Ishikawa (cell line): ENCODE results near the gene ERVH48-1.

Experiments used
- CEBPB ChIP-seq: IDR thresholded peaks from 2 replicates; pipeline ENCODE4 v1.6.1; 2012
- CREB1 ChIP-seq: IDR thresholded peaks from 2 replicates; pipeline ENCODE4 v1.6.1; 2012; ENCODE audit warnings: low read depth
- EGR1 ChIP-seq: IDR thresholded peaks from 2 replicates; pipeline ENCODE4 v1.6.1; 2012
- EP300 ChIP-seq: IDR thresholded peaks from 2 replicates; pipeline ENCODE4 v1.6.1; 2012; ENCODE audit warnings: borderline replicate concordance
- FOXM1 ChIP-seq: IDR thresholded peaks from 2 replicates; pipeline ENCODE4 v1.6.1; 2012; ENCODE audit warnings: low read depth, borderline replicate concordance
- MAX ChIP-seq: IDR thresholded peaks from 2 replicates; pipeline ENCODE4 v1.6.1; 2012
- NFIC ChIP-seq: IDR thresholded peaks from 2 replicates; pipeline ENCODE4 v1.6.1; 2012
- RAD21 ChIP-seq: IDR thresholded peaks from 2 replicates; pipeline ENCODE4 v1.6.1; 2012; ENCODE audit warnings: low read depth
- REST ChIP-seq: IDR thresholded peaks from 2 replicates; pipeline ENCODE4 v1.6.1; 2012; ENCODE audit warnings: low read depth, mild to moderate bottlenecking
- TAF1 ChIP-seq: IDR thresholded peaks from 2 replicates; pipeline ENCODE4 v1.6.1; 2012; ENCODE audit warnings: low read depth, mild to moderate bottlenecking
- TCF12 ChIP-seq: IDR thresholded peaks from 2 replicates; pipeline ENCODE4 v1.6.1; 2012; ENCODE audit warnings: low read depth
- TEAD4 ChIP-seq: IDR thresholded peaks from 2 replicates; pipeline ENCODE4 v1.6.1; 2012
- YY1 ChIP-seq: IDR thresholded peaks from 2 replicates; pipeline ENCODE4 v1.6.1; 2012; ENCODE audit warnings: low read depth
- ZBTB7A ChIP-seq: IDR thresholded peaks from 2 replicates; pipeline ENCODE4 v1.6.1; 2012; ENCODE audit warnings: low read depth
- TF ChIP-seq, protein P1 (sequence below): IDR thresholded peaks from 2 replicates; pipeline ENCODE4 v1.6.1; 2012

ERVH48-1 gene

DNA sequence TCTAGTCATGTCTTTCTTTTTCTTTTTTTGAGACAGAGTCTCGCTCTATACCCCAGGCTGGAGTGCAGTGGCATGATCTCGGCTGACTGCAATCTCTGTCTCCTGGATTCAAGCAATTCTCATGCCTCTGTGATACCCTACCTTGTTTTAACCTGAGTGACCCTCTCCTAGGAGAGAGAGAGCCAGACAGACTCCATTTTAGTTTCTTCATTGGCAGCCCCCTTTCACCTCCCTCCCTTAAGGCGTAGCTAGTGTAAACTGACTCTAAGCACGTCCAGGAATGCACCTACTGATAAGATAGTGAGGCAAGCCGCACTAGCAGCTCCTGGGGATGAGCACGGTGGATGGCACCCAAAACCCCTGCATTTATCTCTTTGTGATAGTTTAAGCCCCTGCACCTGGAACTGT lies 43.8 kb upstream of the ERVH48-1 start:
- TF ChIP-seq YY1 (no peak), CEBPB (no peak), EGR1 (no peak), FOXM1 (no peak)

DNA sequence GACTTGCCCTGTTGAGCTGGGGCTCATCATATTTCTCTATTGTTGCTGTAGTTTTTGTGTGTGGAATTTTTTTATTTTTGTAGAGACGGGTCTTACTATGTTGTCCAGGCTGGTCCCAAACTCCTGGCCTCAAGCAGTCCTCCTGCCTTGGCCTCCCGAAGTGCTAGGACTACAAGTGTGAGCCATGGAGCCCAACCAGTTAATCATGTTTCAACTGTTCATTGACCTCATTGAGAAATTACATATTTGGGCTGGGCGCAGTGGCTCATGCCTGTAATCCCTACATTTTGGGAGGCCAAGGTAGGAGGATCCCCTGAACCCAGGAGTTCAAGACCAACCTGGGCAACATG lies 39.8 kb upstream of the ERVH48-1 start:
- TF ChIP-seq TCF12 (no peak), NFIC (no peak), TEAD4 (no peak), MAX (no peak), EP300 (no peak), CEBPB (no peak), TAF1 (no peak), YY1 (no peak), RAD21 (no peak), ZBTB7A (no peak), REST (no peak)

GRCh38 chr21:42964546-42965210 lies 39.2 kb upstream of the ERVH48-1 start:
- TF ChIP-seq REST (no peak), YY1 (no peak), FOXM1 (no peak), EP300 (no peak), ZBTB7A (no peak), TEAD4 (no peak), TAF1 (no peak), MAX (no peak), CREB1 (no peak), TCF12 (no peak), CEBPB (no peak), EGR1 (no peak), NFIC (no peak)
- TF ChIP-seq, protein P1, sequence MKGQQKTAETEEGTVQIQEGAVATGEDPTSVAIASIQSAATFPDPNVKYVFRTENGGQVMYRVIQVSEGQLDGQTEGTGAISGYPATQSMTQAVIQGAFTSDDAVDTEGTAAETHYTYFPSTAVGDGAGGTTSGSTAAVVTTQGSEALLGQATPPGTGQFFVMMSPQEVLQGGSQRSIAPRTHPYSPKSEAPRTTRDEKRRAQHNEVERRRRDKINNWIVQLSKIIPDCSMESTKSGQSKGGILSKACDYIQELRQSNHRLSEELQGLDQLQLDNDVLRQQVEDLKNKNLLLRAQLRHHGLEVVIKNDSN, result no peak

- TF ChIP-seq YY1 (no peak), TEAD4 (no peak), EGR1 (no peak), EP300 (no peak), RAD21 (no peak), MAX (no peak), NFIC (no peak)
These were observed 38.7 kb upstream of the ERVH48-1 start for GRCh38 chr21:42964086-42964485.

- TF ChIP-seq EP300 (no peak), ZBTB7A (no peak), TCF12 (no peak), NFIC (no peak), TAF1 (no peak), RAD21 (no peak), REST (no peak), CREB1 (no peak)
- TF ChIP-seq, protein P1, result no peak
These were observed 37.1 kb upstream of the ERVH48-1 start for GRCh38 chr21:42962380-42963007.
